Glutamatergic neuron (in vitro differentiated cells): Measurements from ENCODE around the gene PTTG2. TPM values are rescaled to one million over a fixed set of nuclear protein-coding genes. Genes with fewer than 3 reads are reported as not detected.

ENCODE experiments used
- DNase-seq: peaks from one replicate; pipeline ENCODE4 v3.0.0; 2022
- H3K27ac Mint-ChIP-seq: one replicate; pipeline ENCODE4 v1.8.0; 2020; ENCODE audit warnings: mild to moderate bottlenecking, mixed read lengths, inconsistent platforms; ENCODE audit not compliant: unreplicated experiment
- H3K27me3 Mint-ChIP-seq: one replicate; pipeline ENCODE4 v1.8.0; 2020; ENCODE audit warnings: mild to moderate bottlenecking, moderate library complexity, mixed read lengths, inconsistent platforms; ENCODE audit not compliant: unreplicated experiment
- H3K36me3 Mint-ChIP-seq: one replicate; pipeline ENCODE4 v1.8.0; 2020; ENCODE audit warnings: mild to moderate bottlenecking, mixed read lengths, inconsistent platforms; ENCODE audit not compliant: unreplicated experiment
- H3K4me1 Mint-ChIP-seq: one replicate; pipeline ENCODE4 v1.8.0; 2020; ENCODE audit warnings: mild to moderate bottlenecking, low read depth, mixed read lengths, inconsistent platforms; ENCODE audit not compliant: unreplicated experiment
- H3K4me3 Mint-ChIP-seq: one replicate; pipeline ENCODE4 v1.8.0; 2020; ENCODE audit warnings: mild to moderate bottlenecking, mixed read lengths, inconsistent platforms; ENCODE audit not compliant: unreplicated experiment
- H3K9me3 Mint-ChIP-seq: one replicate; pipeline ENCODE4 v1.8.0; 2020; ENCODE audit warnings: mild to moderate bottlenecking, moderate library complexity, mixed read lengths, inconsistent platforms; ENCODE audit not compliant: unreplicated experiment
- total RNA-seq: library from RNA; stranded (reverse); fragmentation: NEBNext Ultra II Directional; extraction: Animal tissue kit (Norgen Biotek cat#: 25700); gene quantifications from one replicate; pipeline ENCODE4 v1.2.1, GENCODE V29; 2021; ENCODE audit not compliant: unreplicated experiment
- TF ChIP-seq, protein P1 (sequence below): fragments of 200-600 bp; sonication (generic); IDR thresholded peaks from one replicate; pipeline ENCODE4 v1.5.0; 2021; ENCODE audit not compliant: partially characterized antibody, unreplicated experiment

PTTG2 gene
- total RNA-seq, 1 donor from 2014 or later: not detected

DNA sequence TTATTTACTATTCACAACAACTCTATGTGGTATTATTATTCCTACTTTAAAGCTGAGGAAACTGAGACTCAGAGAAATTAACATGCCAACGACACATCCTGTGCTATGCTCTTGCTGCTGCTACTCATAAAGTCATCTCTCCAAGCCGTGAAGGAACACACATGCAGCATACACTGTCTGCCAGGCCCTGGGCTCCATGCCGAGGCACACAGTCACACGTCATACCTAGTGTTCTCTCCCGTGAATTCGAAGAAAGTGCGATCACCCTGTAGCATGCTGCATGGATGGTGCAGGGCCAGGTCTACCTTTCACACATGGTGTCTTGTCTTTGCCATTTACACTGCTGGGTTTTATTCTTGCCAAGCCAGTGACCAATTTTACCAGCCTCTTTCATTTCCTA, 35.3 kb upstream of the PTTG2 start:
- H3K4me3 Mint-ChIP-seq: no peak overlapping the region
- no peaks in the 10 kb centered on the region for H3K36me3 Mint-ChIP-seq
- no peaks in the 10 kb centered on the region for H3K4me1 Mint-ChIP-seq
- H3K9me3 Mint-ChIP-seq: peaks cover 1% of the 10 kb centered on the region
- DNase-seq: no peak
- H3K27me3 Mint-ChIP-seq: no peaks in the 10 kb centered on the region
- TF ChIP-seq, protein P1, sequence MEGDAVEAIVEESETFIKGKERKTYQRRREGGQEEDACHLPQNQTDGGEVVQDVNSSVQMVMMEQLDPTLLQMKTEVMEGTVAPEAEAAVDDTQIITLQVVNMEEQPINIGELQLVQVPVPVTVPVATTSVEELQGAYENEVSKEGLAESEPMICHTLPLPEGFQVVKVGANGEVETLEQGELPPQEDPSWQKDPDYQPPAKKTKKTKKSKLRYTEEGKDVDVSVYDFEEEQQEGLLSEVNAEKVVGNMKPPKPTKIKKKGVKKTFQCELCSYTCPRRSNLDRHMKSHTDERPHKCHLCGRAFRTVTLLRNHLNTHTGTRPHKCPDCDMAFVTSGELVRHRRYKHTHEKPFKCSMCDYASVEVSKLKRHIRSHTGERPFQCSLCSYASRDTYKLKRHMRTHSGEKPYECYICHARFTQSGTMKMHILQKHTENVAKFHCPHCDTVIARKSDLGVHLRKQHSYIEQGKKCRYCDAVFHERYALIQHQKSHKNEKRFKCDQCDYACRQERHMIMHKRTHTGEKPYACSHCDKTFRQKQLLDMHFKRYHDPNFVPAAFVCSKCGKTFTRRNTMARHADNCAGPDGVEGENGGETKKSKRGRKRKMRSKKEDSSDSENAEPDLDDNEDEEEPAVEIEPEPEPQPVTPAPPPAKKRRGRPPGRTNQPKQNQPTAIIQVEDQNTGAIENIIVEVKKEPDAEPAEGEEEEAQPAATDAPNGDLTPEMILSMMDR: no peak
- H3K27ac Mint-ChIP-seq: no peak overlapping the region

DNA sequence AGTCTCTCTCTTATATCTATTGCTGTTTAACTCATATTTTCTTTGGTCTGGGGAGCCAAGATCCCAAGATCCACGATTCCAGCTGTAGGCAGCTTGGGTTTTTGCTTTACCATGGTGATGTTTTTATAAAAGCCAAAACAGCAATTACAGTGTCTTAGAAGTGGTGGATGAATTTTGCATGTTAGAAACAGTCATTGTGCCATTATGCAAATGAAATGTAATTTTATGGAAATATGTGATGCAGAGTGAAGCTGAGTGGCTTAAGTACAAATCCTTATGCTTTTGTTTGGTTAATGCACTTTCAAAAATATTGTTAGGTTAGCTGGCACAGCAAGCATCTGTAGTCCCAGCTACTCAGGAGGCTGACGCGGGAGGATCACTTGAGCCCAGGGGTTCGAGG, 32.8 kb upstream of the PTTG2 start:
- Mint-ChIP-seq H3K4me3 (no peak overlapping the region), H3K27me3 (no peaks in the 10 kb centered on the region), H3K4me1 (no peaks in the 10 kb centered on the region), H3K36me3 (no peaks in the 10 kb centered on the region), H3K9me3 (peaks cover 1% of the 10 kb centered on the region), H3K27ac (no peak overlapping the region)
- TF ChIP-seq, protein P1: no peak
- DNase-seq: no peak

DNA sequence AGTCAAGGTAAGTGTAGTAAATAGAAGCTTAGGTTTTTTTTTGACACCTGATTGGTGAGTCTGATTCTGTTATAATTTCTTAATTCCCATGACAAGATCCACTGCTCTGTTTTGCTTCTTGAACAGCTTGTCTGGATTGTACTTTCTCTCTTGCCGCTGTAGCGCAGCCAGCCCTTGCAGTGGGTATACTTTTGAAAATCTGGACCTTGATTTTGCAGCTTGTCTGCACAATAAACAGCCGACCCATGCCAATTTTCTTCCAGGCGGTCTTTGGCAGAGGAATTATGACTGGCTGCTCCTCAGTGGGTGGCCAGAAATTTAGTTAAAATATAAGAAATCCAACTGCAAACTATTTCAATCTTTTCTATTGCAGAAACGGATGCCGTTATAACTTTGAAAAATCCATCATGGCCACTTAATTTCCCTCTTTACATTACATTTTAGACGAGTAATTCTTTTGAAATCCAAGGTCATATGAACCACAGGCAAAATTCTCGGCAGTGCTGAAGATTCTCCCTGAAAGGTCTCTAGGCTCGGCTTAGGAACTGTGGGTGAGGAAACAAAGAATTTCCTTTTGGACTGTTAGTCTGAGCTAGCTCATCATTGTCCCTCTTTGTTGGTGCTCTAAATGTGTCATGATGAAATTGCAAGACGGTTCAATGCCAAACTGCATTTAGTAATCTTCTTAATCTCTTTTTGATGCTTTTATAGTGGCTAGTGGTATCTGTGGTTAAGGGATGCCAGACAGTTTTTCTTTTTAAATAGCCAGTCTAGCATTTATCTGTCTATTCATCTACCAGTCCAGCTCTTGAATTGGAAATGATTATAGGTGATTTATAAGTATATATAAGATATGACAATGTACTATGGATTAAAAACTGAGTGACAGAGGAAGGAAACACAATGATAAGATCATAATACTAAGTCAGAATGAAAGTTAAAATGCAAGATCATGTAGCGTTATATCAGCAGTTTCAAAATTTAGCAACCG, 31.5 kb upstream of the PTTG2 start:
- no peak for DNase-seq
- Mint-ChIP-seq H3K4me1 (no peaks in the 10 kb centered on the region), H3K27ac (no peak overlapping the region), H3K9me3 (no peaks in the 10 kb centered on the region), H3K36me3 (no peaks in the 10 kb centered on the region), H3K4me3 (no peak overlapping the region), H3K27me3 (no peaks in the 10 kb centered on the region)
- TF ChIP-seq, protein P1: no peak

DNA sequence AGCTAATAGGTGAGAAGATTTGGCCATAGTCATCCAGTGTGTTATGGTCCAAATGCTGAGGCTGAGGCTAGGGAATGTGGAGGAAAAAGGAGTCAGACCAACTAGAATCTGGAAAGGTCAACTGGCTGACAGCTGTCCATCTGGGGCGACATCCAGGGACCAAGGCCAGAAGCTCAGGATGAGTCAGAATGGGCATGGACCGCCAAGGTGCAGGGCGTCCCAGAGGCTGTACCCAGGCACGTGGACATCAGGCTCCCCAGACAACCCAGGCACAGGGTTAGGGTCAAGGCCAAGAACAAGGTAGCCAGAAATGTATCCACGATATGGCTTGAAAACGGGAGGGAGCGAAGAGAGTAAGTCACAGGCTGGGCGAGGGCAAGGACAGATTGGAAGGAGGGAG, 26.1 kb upstream of the PTTG2 start:
- H3K27ac Mint-ChIP-seq: no peak overlapping the region
- no peak overlapping the region for H3K4me3 Mint-ChIP-seq
- H3K4me1 Mint-ChIP-seq: no peaks in the 10 kb centered on the region
- DNase-seq: no peak
- H3K27me3 Mint-ChIP-seq: no peaks in the 10 kb centered on the region
- H3K9me3 Mint-ChIP-seq: no peaks in the 10 kb centered on the region
- no peaks in the 10 kb centered on the region for H3K36me3 Mint-ChIP-seq
- TF ChIP-seq, protein P1: no peak

DNA sequence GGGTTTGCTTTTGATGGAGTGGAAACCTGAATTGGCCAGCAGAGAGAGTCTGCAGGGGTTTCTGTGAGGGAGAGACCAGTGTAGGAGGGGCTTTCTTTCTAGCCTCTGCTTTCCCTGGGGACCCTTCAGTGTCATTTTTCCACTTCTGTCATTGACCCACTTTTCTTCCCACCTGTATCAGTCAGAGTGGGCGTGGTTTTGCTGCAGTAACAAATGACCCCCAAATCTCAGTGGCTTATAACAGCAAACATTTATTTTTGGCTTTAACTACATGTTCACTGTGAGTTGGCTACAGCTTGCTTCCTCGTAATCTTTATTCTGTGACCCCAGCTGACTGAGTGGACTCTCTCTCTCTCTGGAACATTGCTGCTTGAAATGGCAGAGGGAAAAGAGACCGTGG, 25.6 kb upstream of the PTTG2 start:
- H3K4me3 Mint-ChIP-seq: no peak overlapping the region
- no peaks in the 10 kb centered on the region for H3K36me3 Mint-ChIP-seq
- no peak for DNase-seq
- H3K9me3 Mint-ChIP-seq: no peaks in the 10 kb centered on the region
- H3K27me3 Mint-ChIP-seq: no peaks in the 10 kb centered on the region
- TF ChIP-seq, protein P1: no peak
- no peaks in the 10 kb centered on the region for H3K4me1 Mint-ChIP-seq
- H3K27ac Mint-ChIP-seq: no peak overlapping the region
